ENCODE measurements around the gene REEP6. TPM values are rescaled to one million over a fixed set of nuclear protein-coding genes. Genes with fewer than 3 reads are reported as not detected.
A peak's percentile ranks its signal among the peaks of the same experiment; 100 is the strongest.

The REEP6 gene
- total RNA-seq, 3 donors from 2014 or later: 2.0 to 5.1 (median 4.5) TPM

GRCh38 chr19:1524972-1525325 lies 34.0 kb downstream of the REEP6 start:
- no peak for ATAC-seq
- no peaks in the 10 kb centered on the region for H3K4me1 ChIP-seq (ENCODE audit: low read depth)
- intact Hi-C loops (cut with DNase I, micrococcal nuclease): no loop called here
- no peaks in the 10 kb centered on the region for H3K9me3 ChIP-seq
- no peak for TF ChIP-seq CTCF (IDR thresholded peaks at IDR 0.05)
- H3K36me3 ChIP-seq (ENCODE audit: low read depth): no peaks in the 10 kb centered on the region
- no peak for DNase-seq
- no peak overlapping the region for H3K4me3 ChIP-seq

- intact Hi-C loops (cut with DNase I, micrococcal nuclease): no loop called here
- ATAC-seq (no peak), DNase-seq (no peak)
- H3K36me3 ChIP-seq (ENCODE audit: low read depth): no peaks in the 10 kb centered on the region
- no peaks in the 10 kb centered on the region for H3K4me1 ChIP-seq (ENCODE audit: low read depth)
- no peak overlapping the region for H3K4me3 ChIP-seq
- TF ChIP-seq CTCF (IDR thresholded peaks at IDR 0.05): no peak
- no peaks in the 10 kb centered on the region for H3K9me3 ChIP-seq
These were observed 34.4 kb downstream of the REEP6 start for GRCh38 chr19:1525343-1525742.

GRCh38 chr19:1526066-1526778 lies 35.2 kb downstream of the REEP6 start:
- intact Hi-C loops (cut with DNase I, micrococcal nuclease): no loop called here
- no peaks in the 10 kb centered on the region for H3K36me3 ChIP-seq (ENCODE audit: low read depth)
- no peak for ATAC-seq
- H3K4me1 ChIP-seq (ENCODE audit: low read depth): no peaks in the 10 kb centered on the region
- no peak for DNase-seq
- H3K4me3 ChIP-seq: no peak overlapping the region
- no peak for TF ChIP-seq CTCF (IDR thresholded peaks at IDR 0.05)
- H3K9me3 ChIP-seq: no peaks in the 10 kb centered on the region

- peak; percentile 9 for ATAC-seq
- H3K4me1 ChIP-seq (ENCODE audit: low read depth): no peaks in the 10 kb centered on the region
- DNase-seq: no peak
- H3K9me3 ChIP-seq: no peaks in the 10 kb centered on the region
- no peak for TF ChIP-seq CTCF (IDR thresholded peaks at IDR 0.05)
- H3K4me3 ChIP-seq: no peak overlapping the region
- H3K36me3 ChIP-seq (ENCODE audit: low read depth): no peaks in the 10 kb centered on the region
- intact Hi-C loops (cut with DNase I, micrococcal nuclease): no loop called here
These were observed 36.1 kb downstream of the REEP6 start for GRCh38 chr19:1526979-1527649.

GRCh38 chr19:1527650-1528309 lies 36.8 kb downstream of the REEP6 start:
- no peaks in the 10 kb centered on the region for H3K4me1 ChIP-seq (ENCODE audit: low read depth)
- H3K9me3 ChIP-seq: no peaks in the 10 kb centered on the region
- H3K36me3 ChIP-seq (ENCODE audit: low read depth): no peaks in the 10 kb centered on the region
- no peak for DNase-seq
- ATAC-seq: no peak
- intact Hi-C loops (cut with DNase I, micrococcal nuclease): no loop called here
- no peak for TF ChIP-seq CTCF (IDR thresholded peaks at IDR 0.05)
- H3K4me3 ChIP-seq: no peak overlapping the region

All from mucosa of descending colon (tissue), 3 donors.